HG02938 (cell line): ENCODE data around the gene CCNY.

Source experiments
- ATAC-seq: cut with Tn5 transposase; IDR thresholded peaks from one replicate; pipeline ENCODE4 v1.9.1; 2021; ENCODE audit warnings: mild to moderate bottlenecking, moderate library complexity; ENCODE audit not compliant: unreplicated experiment

The CCNY gene

GRCh38 chr10:35423505-35424306, 87.4 kb downstream of the CCNY start:
- ATAC-seq: no peak

- ATAC-seq: no peak
These were observed 88.5 kb downstream of the CCNY start for GRCh38 chr10:35424680-35425285.

- ATAC-seq: no peak
These were observed 89.3 kb downstream of the CCNY start for GRCh38 chr10:35425595-35425994.

- ATAC-seq: no peak
These were observed 90.3 kb downstream of the CCNY start for GRCh38 chr10:35426657-35427056.

- ATAC-seq: no peak
These were observed 91.2 kb downstream of the CCNY start for GRCh38 chr10:35427543-35427942.

- ATAC-seq: no peak
These were observed 92.2 kb downstream of the CCNY start for GRCh38 chr10:35428521-35428920.

GRCh38 chr10:35432781-35433338, 96.6 kb downstream of the CCNY start:
- ATAC-seq: no peak

- no peak for ATAC-seq
These were observed 97.6 kb downstream of the CCNY start for GRCh38 chr10:35433851-35434426.

GRCh38 chr10:35434533-35434932, 98.2 kb downstream of the CCNY start:
- no peak for ATAC-seq

GRCh38 chr10:35435824-35436223, 99.5 kb downstream of the CCNY start:
- ATAC-seq: no peak

GRCh38 chr10:35437829-35438228, 101.5 kb downstream of the CCNY start:
- no peak for ATAC-seq

GRCh38 chr10:35438718-35439571, 102.6 kb downstream of the CCNY start:
- ATAC-seq: no peak

- ATAC-seq: no peak
These were observed 103.7 kb downstream of the CCNY start for GRCh38 chr10:35440016-35440415.

GRCh38 chr10:35442028-35442427, 105.7 kb downstream of the CCNY start:
- ATAC-seq: no peak

- ATAC-seq: no peak
These were observed 106.3 kb downstream of the CCNY start for GRCh38 chr10:35442592-35442991.

- no peak for ATAC-seq
These were observed 107.5 kb downstream of the CCNY start for GRCh38 chr10:35443858-35444257.

- ATAC-seq: no peak
These were observed 109.0 kb downstream of the CCNY start for GRCh38 chr10:35445150-35445884.

GRCh38 chr10:35446439-35446838, 110.1 kb downstream of the CCNY start:
- ATAC-seq: no peak

GRCh38 chr10:35447693-35448407, 111.5 kb downstream of the CCNY start:
- ATAC-seq: no peak
